Ishikawa (cell line): ENCODE measurements around the gene DMD.

Experiments
- RAD21 ChIP-seq: IDR thresholded peaks from 2 replicates; pipeline ENCODE4 v1.6.1; 2012; ENCODE audit warnings: low read depth
- TF ChIP-seq, protein P1 (sequence below): IDR thresholded peaks from 2 replicates; pipeline ENCODE4 v1.6.1; 2012

- TF ChIP-seq RAD21: no peak
- TF ChIP-seq, protein P1, sequence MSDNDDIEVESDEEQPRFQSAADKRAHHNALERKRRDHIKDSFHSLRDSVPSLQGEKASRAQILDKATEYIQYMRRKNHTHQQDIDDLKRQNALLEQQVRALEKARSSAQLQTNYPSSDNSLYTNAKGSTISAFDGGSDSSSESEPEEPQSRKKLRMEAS: no peak
Measured at GRCh38 chrX:32195611-32196010, 1015.7 kb downstream of the DMD start.
